ENCODE measurements around the gene H3-3A. TPM values are rescaled to one million over a fixed set of nuclear protein-coding genes. Genes with fewer than 3 reads are reported as not detected.

Gene H3-3A
- total RNA-seq, 1 donor from 2014 or later: 606 TPM

- Mint-ChIP-seq H3K36me3 (ENCODE audit: low read depth, unreplicated experiment) (peaks cover 34% of the 10 kb centered on the region), H3K9me3 (ENCODE audit: unreplicated experiment) (no peaks in the 10 kb centered on the region), H3K4me1 (ENCODE audit: unreplicated experiment) (peaks cover 38% of the 10 kb centered on the region)
Observed at GRCh38 chr1:226063977-226064815, 1.7 kb downstream of the H3-3A start.

DNA sequence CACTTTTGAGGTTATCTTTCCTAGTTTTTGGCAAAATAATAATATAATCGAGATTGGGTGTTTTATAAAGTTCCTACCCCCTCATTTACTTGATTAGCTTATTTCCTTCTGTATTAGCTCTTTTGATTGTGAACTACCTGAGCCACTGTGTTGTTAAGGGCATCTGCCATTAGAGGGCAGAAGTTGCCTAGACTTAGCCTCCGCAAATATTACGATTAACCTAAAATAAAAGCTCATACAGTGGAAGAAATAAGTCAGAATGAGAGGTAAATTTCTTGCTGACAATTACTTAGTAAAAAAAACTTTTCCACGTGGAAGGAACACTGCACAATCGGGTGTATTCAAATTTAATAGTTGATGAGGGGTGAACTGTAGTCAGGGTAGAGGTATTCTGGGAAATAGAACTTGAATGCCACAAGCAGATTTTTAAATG lies 2.3 kb downstream of the H3-3A start:
- TF ChIP-seq, protein P1, sequence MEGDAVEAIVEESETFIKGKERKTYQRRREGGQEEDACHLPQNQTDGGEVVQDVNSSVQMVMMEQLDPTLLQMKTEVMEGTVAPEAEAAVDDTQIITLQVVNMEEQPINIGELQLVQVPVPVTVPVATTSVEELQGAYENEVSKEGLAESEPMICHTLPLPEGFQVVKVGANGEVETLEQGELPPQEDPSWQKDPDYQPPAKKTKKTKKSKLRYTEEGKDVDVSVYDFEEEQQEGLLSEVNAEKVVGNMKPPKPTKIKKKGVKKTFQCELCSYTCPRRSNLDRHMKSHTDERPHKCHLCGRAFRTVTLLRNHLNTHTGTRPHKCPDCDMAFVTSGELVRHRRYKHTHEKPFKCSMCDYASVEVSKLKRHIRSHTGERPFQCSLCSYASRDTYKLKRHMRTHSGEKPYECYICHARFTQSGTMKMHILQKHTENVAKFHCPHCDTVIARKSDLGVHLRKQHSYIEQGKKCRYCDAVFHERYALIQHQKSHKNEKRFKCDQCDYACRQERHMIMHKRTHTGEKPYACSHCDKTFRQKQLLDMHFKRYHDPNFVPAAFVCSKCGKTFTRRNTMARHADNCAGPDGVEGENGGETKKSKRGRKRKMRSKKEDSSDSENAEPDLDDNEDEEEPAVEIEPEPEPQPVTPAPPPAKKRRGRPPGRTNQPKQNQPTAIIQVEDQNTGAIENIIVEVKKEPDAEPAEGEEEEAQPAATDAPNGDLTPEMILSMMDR (IDR thresholded peaks at IDR 0.05; ENCODE audit: unreplicated experiment): no peak
- peak overlapping the region; percentile 87 for H3K4me3 Mint-ChIP-seq (ENCODE audit: unreplicated experiment)
- peaks cover 39% of the 10 kb centered on the region for H3K4me1 Mint-ChIP-seq (ENCODE audit: unreplicated experiment)
- peak overlapping the region; percentile 20 for H3K27ac Mint-ChIP-seq (ENCODE audit: unreplicated experiment)
- peaks cover 36% of the 10 kb centered on the region for H3K36me3 Mint-ChIP-seq (ENCODE audit: low read depth, unreplicated experiment)
- peaks cover 19% of the 10 kb centered on the region for H3K27me3 Mint-ChIP-seq (ENCODE audit: unreplicated experiment)
- peak; percentile 26 for DNase-seq (ENCODE audit: low spot score)
- no peaks in the 10 kb centered on the region for H3K9me3 Mint-ChIP-seq (ENCODE audit: unreplicated experiment)

More at GRCh38 chr1:226063977-226064815, 1.7 kb downstream of the H3-3A start:
- Mint-ChIP-seq H3K27me3 (ENCODE audit: unreplicated experiment) (peaks cover 17% of the 10 kb centered on the region), H3K27ac (ENCODE audit: unreplicated experiment) (peak overlapping the region; percentile 99), H3K4me3 (ENCODE audit: unreplicated experiment) (peak overlapping the region; percentile 100)
- TF ChIP-seq, protein P1 (IDR thresholded peaks at IDR 0.05; ENCODE audit: unreplicated experiment): peak; percentile 98
- DNase-seq (ENCODE audit: low spot score): no peak

- Mint-ChIP-seq H3K9me3 (ENCODE audit: unreplicated experiment) (no peaks in the 10 kb centered on the region), H3K27me3 (ENCODE audit: unreplicated experiment) (peaks cover 18% of the 10 kb centered on the region), H3K4me3 (ENCODE audit: unreplicated experiment) (peak overlapping the region; percentile 24), H3K27ac (ENCODE audit: unreplicated experiment) (no peak overlapping the region), H3K4me1 (ENCODE audit: unreplicated experiment) (peaks cover 32% of the 10 kb centered on the region), H3K36me3 (ENCODE audit: low read depth, unreplicated experiment) (peaks cover 43% of the 10 kb centered on the region)
- DNase-seq (ENCODE audit: low spot score): no peak
- TF ChIP-seq, protein P1 (IDR thresholded peaks at IDR 0.05; ENCODE audit: unreplicated experiment): no peak
Observed at GRCh38 chr1:226066415-226067078, 4.0 kb downstream of the H3-3A start.

DNA sequence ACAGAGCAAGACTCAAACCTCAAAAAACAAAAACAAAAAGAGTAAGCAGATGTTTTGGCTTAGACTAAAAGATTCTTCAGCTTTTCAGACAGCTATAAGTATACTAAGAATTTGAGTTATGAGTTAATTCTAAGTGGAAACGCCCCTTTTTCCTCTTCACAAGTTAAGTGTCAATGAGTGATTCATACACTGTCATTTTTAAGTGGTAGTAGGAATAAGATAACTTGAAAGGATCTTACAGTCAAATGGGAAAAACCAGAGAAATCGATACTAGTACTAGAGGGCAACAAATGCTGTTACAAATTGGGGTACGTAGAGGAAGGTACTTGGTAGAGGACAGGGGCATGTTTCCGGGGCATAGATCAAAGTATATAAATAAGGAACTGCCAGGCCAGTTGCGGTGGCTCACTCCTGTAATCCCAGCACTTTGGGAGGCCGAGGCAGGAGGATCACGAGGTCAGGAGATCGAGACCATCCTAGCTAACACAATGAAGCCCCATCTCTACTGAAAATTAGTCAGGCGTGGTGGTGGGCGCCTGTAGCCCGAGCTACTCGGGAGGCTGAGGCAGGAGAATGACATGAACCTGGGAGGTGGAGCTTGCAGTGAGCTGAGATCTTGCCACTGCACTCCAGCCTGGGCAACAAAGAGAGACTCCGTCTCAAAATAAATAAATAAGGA lies 7.4 kb downstream of the H3-3A start:
- peak overlapping the region; percentile 33 for H3K27ac Mint-ChIP-seq (ENCODE audit: unreplicated experiment)
- H3K36me3 Mint-ChIP-seq (ENCODE audit: low read depth, unreplicated experiment): peaks cover 39% of the 10 kb centered on the region
- no peaks in the 10 kb centered on the region for H3K9me3 Mint-ChIP-seq (ENCODE audit: unreplicated experiment)
- no peak for DNase-seq (ENCODE audit: low spot score)
- H3K27me3 Mint-ChIP-seq (ENCODE audit: unreplicated experiment): peaks cover 11% of the 10 kb centered on the region
- H3K4me3 Mint-ChIP-seq (ENCODE audit: unreplicated experiment): peak overlapping the region; percentile 38
- TF ChIP-seq, protein P1 (IDR thresholded peaks at IDR 0.05; ENCODE audit: unreplicated experiment): no peak
- H3K4me1 Mint-ChIP-seq (ENCODE audit: unreplicated experiment): peaks cover 16% of the 10 kb centered on the region

Measured in endothelial cell (in vitro differentiated cells).